ENCODE data around the gene PTPN4.

The PTPN4 gene

GRCh38 chr2:119852214-119852613 is 92.5 kb downstream of the PTPN4 start:
- no peak for ATAC-seq
- TF ChIP-seq ARNTL (CRISPR knock-in tag; IDR thresholded peaks at IDR 0.05; ENCODE audit: borderline replicate concordance, low read depth): no peak
- TF ChIP-seq ZFP30 (CRISPR knock-in tag; IDR thresholded peaks at IDR 0.05): no peak
- TF ChIP-seq PATZ1 (CRISPR knock-in tag; IDR thresholded peaks at IDR 0.05; ENCODE audit: borderline replicate concordance): no peak
- TF ChIP-seq TCF4 (CRISPR knock-in tag; IDR thresholded peaks at IDR 0.05; ENCODE audit: borderline replicate concordance): no peak
- TF ChIP-seq GLIS3 (CRISPR knock-in tag; IDR thresholded peaks at IDR 0.05): no peak

- no peak for ATAC-seq
These were observed 94.2 kb downstream of the PTPN4 start for GRCh38 chr2:119853777-119854399.

More at GRCh38 chr2:119853777-119854399, 94.2 kb downstream of the PTPN4 start:
- TF ChIP-seq BACH2 (CRISPR knock-in tag; IDR thresholded peaks at IDR 0.05; ENCODE audit: borderline replicate concordance) (no peak), ZFP30 (CRISPR knock-in tag; IDR thresholded peaks at IDR 0.05) (no peak), RARB (CRISPR knock-in tag; IDR thresholded peaks at IDR 0.05) (no peak), ZNF565 (CRISPR knock-in tag; conservative IDR thresholded peaks at IDR 0.05; ENCODE audit: low read depth) (no peak), ZFP3 (CRISPR knock-in tag; IDR thresholded peaks at IDR 0.05) (no peak), TCF4 (CRISPR knock-in tag; IDR thresholded peaks at IDR 0.05; ENCODE audit: borderline replicate concordance) (no peak), ISL1 (CRISPR knock-in tag; IDR thresholded peaks at IDR 0.05) (no peak), CSDC2 (CRISPR knock-in tag; IDR thresholded peaks at IDR 0.05) (no peak), PPARA (CRISPR knock-in tag; IDR thresholded peaks at IDR 0.05; ENCODE audit: borderline replicate concordance) (no peak), PATZ1 (CRISPR knock-in tag; IDR thresholded peaks at IDR 0.05; ENCODE audit: borderline replicate concordance) (no peak), ZNF70 (CRISPR knock-in tag; IDR thresholded peaks at IDR 0.05) (no peak), TSHZ2 (CRISPR knock-in tag; IDR thresholded peaks at IDR 0.05) (no peak), CREB5 (CRISPR knock-in tag; IDR thresholded peaks at IDR 0.05; ENCODE audit: low read depth) (no peak), POU6F1 (CRISPR knock-in tag; IDR thresholded peaks at IDR 0.05; ENCODE audit: borderline replicate concordance, low read depth) (no peak), ZC3H10 (CRISPR knock-in tag; IDR thresholded peaks at IDR 0.05) (no peak), ESRRG (CRISPR knock-in tag; IDR thresholded peaks at IDR 0.05) (no peak), OSR1 (CRISPR knock-in tag; IDR thresholded peaks at IDR 0.05) (no peak), SNAI2 (CRISPR knock-in tag; IDR thresholded peaks at IDR 0.05) (no peak)
